ENCODE measurements around the gene AQP2.

The AQP2 gene

DNA sequence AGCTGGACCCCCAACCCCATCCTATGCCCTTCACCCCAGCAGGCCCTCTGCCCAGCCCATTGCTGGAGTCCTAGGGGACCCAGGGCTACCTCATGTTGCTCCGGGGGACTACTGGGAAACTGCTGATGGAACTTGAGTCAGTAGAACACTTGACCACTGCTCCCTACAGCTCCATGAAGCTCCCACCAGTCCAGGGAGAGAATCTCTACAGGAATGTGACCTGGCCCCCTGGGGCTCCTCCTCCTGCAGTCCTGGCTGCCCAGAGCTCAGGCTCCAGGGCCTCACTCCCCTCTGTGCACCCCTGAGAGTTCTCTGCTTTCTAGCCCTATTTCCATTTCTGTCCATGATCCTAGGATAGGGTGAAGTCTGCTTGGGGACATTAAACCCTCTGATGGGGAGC, 10.8 kb upstream of the AQP2 start:
- DNase-seq (ENCODE audit: low read depth in 2 of 2, low spot score in 1 of 2): no peak

DNA sequence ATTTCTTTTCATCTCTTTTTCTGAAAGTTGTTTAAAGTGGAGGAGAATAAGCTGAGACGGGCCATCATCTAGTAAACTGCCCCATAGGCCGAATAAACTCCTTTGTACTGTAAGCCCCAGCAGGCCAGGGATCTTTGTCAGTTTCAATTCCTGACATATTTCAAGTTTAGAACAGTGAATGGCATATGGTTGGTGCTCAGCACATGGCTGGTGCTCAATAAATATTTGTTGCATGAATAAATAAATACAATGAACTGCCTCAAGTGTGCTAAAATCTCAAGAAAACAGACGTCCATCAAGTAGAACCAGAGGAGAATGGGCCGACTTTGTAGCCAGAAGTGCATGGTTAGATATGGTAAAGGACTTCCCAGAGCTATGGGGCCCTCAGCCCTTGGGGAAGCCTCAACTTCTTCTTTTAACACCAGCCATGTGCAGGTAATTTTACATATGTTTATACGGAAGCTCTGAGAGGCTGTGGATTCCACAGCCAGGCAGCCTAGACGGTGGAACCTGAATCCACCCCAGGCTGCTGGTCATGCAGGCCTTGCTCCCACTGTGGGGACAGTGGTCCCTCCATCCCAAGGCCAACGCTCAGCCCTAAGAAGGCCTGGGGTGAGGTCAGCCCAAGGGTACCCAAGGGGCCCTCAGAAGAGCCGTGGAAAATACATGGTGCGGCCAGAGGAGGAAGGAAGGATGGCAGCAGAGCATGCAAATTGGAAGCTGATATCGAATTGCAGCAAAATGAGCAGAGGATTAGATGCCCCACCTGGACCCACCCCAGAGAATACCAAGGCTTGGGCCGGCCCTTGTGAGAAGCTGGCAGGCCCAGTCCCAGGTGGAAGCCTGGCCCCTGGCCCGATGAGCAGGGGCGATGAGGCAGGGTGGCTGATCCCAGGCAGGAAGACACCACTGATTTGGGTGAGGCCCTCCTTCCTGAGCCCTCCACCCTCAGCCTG, 8.7 kb upstream of the AQP2 start:
- DNase-seq (ENCODE audit: low read depth in 2 of 2, low spot score in 1 of 2): no peak

DNA sequence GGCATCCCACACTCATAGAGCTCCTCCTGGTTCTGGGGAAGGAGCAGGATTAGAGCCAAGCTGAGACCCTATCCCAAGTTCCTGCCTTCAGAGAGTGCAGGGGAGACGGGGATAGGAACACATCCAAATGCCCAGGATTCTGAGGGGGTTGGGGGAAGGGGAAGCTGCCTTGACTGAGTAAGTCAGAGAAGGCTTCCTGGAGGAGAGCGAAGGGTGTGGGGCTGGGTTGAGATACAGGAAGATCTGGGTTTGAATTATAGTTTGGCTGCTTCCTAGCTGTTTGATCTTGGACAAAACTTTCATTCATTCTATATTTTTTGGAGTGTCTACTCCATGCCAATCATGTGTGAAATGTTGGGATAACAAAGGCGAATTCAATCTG, 8.0 kb upstream of the AQP2 start:
- DNase-seq (ENCODE audit: low read depth in 2 of 2, low spot score in 1 of 2): no peak

DNA sequence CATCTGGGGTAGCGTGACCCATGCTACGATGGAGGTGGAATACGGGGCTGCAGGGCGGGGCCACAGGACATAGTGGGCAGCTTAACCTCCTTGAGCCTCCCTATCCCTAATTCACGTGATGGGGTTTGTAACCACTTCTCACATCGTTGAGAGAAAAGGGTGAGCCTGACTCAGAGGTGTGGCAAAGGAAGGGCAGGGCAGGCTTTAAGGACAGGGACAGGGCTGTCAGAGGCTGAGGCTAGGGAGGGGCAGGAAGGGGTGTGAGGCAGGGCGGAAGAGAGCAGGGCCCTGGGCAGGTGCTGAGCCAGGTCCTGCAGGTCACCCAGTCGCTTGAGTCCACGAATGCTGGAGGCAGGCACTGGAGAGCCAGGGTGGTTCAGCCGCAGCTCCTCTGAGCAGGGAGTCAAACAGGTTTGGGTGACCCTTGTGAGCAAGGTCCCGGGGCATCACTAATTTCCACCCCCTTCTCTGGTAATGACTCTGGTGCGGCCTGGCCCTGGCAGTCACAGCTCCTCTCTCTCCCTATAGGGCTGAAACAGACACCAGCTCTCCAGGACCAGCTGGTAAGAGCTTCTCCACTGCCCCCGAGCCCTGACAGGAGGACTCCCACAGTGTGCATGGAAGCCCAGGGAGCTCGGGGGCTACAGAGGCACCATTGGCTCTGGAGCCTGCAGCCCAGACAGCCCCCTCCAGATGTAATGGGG, 7.5 kb upstream of the AQP2 start:
- DNase-seq (ENCODE audit: low read depth in 2 of 2, low spot score in 1 of 2): no peak

DNA sequence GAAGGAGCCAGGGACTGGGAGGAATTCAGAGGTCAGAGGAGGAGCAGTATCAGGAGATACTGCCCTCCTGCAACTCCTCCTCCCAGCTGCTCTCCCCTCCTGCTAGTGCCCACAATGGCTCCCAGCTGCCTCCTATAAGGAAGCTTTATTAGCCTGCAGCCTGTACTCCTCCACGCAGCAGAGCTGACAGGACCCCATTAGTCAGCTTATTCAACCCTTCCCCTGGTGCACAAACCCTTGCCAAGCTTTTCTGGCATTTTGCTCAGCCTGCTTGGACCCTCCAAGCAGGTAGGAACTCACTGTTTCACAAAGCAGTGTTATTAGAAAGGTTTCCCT, 6.9 kb upstream of the AQP2 start:
- no peak for DNase-seq (ENCODE audit: low read depth in 2 of 2, low spot score in 1 of 2)

DNA sequence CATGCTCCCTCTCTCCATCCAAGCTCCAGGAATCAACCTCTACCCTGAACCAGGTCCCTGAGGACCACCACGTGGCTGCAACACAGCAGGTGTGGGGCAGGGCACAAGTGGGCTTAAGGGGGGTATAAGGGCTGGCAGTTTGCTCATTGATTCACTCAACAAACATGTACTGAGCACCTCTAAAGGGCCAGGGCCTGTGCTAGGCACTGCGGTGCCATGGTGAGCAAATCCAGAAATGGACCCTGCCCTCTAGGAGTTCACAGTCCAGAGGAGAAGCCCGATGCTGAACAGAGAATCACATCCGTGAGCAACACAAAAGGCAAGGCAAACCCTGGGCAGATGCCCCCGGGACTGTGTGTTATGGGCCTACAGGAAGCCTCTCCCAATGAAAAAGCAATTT, 6.5 kb upstream of the AQP2 start:
- no peak for DNase-seq (ENCODE audit: low read depth in 2 of 2, low spot score in 1 of 2)

DNA sequence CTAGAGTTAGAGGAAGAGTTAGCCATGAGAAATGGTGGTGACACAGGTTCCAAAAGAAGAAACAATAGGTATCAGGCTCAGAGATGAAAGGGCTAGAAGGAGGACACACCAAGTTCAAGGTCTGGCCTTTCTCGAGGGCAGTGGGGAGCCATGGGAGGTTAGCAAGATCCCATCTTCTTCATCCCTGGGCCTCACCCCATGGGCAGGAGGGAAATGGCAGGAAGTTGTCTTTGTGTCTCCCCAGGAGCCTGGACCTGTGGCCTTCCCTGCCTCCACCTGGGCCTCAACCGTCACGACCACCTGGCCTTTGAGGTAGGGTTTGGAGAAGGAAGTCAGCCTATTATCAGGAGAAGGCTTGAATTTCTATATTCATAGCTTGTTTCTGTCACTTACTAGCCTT, 5.8 kb upstream of the AQP2 start:
- DNase-seq (ENCODE audit: low read depth in 2 of 2, low spot score in 1 of 2): no peak

DNA sequence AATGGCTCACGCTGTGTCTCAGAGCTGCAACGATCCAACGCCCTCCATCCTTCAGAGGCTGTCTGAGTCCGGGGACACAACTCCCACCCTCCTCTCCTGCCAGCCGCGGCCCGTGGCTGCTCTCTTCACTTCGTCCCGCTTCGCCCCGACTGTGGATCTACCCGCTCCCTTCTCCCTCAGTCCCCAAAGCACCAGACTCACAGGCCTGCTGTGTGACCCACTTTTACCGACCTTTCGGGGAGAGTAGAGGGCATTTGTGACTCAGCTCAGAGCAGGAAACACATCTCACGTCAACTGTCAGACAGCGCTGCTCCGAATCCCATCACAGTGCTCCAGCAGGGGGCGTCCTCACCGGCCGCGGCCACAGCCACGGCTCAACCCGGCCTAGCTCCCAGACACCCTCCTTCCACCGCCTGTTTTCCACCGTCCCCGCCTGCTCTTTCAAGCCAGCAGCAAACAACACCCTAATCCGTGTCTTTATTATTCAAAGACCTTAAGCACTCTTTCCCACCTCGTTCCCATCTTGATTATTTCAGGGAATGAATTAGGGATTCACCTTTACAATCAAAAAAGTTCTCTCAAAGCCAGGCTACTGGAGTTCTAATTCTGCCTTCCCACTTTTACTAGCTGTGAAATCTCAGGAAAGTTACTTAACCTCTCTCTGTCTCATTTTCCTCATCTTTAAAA, 5.0 kb upstream of the AQP2 start:
- peak; percentile 67 to 68 for DNase-seq (ENCODE audit: low read depth in 2 of 2, low spot score in 1 of 2)

DNA sequence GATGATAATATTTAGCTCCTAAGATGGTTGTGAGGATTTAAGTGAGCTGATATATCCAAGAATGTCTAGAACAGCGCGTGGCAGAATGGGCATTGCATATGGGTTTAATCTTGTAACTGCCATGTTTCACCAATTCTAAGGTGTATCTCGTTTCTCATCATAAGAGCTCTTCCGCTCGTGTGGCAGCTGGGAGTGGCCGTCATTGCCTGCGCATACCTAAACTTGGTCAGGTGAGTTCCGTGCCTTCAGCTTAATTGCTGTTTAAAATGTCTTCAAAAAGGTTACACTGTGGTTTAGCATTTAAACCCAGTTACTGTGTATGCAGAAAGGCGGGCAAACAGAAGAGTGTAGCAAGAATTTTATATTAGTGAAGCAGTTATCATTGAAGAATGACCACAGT, 4.5 kb upstream of the AQP2 start:
- no peak for DNase-seq (ENCODE audit: low read depth in 2 of 2, low spot score in 1 of 2)

DNA sequence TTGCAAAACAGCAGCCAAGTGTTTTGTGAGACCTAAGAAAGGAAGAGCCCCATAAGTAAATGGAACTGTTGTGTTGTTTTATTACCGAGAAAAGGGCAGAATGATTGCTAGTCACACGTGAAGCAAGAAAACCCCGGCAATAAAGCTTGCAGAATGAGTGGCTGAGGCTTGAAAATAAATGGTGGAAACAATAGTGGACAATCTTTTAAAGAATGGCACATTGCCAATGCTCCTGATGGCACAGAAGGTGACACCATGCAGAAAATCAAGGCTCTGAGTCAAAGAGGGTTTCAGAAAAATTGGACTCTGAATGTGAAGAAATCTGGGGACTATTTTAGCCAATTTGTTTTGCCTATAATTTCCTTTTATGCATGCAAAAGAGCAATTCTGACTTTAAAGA, 4.0 kb upstream of the AQP2 start:
- DNase-seq (ENCODE audit: low read depth in 2 of 2, low spot score in 1 of 2): no peak

DNA sequence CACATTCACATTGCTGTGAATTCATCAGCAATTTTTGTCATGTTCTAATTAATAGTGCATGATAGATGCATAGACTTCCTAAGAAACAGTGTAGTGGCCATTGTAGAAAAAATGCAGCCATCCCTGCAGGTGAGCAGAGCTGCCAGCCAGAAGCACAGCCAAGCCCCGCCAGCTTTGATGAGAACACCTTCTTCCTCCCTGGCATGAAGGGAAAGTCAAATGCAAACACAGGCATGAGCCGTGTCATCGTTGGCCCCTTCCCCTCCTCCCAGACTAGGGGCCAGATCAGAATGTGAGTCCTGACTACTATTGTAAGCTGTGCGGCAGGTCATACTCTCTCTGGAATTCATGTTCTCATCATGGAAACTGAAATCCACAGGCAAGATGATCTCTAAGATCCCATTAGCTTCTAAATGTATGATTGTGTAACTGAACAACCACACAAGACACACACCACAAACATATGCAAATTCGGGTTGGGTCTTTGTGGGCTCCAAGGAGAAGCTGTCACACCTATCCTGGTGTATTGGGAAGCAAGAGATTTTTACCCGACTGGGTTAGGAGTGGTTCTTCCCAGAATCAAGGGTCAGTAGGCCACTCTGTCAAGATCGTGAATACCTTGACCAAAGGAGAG, 2.8 kb upstream of the AQP2 start:
- no peak for DNase-seq (ENCODE audit: low read depth in 2 of 2, low spot score in 1 of 2)

DNA sequence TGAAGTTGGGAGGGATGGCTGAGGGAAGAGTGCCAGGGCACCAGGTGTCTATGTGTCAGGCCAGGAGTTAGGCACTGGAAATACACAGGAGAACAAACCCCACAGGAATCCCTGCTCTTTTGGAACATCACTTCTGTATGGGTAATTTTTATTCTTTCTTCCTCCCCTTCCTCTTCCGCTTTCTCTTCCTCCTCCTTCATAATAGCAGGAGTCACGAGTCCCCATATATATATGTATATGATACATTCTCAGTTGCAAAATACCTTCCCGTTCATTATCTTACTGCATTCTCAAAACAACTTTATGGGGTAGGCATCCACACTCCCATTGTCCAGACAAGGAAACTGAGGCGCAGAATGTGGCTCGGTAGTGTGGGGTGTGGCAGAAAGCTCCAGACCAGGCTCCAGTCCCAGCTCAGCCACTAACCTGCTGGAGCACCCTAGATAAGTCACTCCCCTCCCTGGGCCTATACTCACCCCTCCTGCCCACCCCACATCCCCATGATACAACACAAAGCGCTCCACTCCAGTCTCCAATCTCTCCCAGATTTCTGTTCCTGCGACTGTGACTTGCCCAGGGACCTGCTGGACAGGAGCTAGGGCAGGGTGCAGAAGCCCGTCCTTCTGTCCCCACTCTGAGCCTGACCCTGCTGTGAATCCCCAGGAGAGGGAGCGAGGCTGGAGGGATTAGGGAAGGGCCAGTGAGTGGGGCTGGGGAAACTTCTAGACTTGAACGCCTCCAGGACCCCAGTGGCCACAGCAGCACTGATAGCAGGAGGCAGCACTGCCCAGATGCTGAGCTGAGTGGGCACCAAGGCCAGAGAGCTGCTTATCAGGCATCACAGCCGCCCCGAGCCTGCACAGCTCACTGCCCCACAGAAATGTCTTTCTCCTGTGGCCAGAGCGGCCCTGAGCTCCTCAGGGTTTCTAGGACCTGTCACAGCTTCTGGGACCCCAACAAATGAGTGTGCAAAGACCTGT, 1.4 kb upstream of the AQP2 start:
- no peak for DNase-seq (ENCODE audit: low read depth in 2 of 2, low spot score in 1 of 2)

DNA sequence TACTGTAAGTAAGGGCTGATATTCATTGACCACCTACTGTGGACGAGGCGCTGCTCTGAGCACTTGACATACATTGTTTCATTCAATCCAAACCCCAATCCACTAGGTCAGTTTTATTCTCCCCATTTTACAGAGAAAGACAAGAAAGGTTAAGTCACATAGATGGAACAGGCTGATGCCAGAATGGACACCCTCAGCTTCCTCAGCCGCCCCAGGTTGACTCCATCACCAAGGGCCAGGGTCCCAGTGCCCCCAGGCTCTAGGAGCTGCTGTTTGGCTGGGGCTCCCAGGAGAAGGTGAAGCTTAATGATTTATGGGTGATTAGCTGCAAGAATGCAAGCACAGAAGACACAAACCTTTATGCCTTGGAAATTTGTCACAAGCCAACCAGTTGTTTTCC, 671 bp upstream of the AQP2 start:
- DNase-seq (ENCODE audit: low read depth in 2 of 2, low spot score in 1 of 2): no peak

DNA sequence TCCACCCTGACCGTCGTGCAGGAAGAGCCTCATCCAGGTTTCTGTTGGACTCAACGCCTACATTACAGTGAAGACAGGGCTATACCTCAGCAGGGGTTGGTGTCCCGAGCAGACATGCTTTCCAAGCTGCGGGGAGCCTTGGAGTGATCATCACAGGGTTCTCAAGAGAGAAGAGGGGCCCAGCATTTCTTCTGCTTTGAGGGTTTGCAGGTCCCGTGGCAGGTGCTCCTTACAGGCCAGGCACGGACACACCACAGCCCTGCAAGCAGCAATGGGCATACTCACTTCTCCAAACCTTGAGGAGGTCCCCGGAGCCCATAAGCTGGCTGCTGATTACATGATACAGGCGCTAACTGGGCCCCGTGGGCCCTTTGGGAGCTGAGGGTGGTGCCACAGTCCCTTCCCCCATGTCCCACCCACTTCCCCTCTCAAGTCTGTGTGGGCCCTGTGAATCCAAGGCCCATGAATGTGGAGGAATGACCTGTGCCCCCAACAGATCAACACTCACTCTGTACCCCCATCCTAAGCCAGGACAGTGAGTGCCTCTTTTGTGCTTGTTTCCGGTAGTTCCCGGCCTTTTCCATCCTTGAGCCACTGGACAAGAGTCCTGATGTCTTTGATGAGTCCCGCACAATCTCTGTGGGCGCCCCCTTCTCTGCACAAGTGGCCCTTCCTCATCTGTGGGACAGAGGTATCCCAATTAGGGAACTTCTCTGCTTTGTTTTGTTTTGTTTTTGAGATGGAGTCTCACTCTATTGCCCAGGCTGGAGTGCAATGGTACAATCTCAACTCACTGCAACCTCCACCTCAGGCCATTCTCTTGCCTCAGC, 1.1 kb downstream of the AQP2 start:
- DNase-seq (ENCODE audit: low read depth in 2 of 2, low spot score in 1 of 2): no peak

DNA sequence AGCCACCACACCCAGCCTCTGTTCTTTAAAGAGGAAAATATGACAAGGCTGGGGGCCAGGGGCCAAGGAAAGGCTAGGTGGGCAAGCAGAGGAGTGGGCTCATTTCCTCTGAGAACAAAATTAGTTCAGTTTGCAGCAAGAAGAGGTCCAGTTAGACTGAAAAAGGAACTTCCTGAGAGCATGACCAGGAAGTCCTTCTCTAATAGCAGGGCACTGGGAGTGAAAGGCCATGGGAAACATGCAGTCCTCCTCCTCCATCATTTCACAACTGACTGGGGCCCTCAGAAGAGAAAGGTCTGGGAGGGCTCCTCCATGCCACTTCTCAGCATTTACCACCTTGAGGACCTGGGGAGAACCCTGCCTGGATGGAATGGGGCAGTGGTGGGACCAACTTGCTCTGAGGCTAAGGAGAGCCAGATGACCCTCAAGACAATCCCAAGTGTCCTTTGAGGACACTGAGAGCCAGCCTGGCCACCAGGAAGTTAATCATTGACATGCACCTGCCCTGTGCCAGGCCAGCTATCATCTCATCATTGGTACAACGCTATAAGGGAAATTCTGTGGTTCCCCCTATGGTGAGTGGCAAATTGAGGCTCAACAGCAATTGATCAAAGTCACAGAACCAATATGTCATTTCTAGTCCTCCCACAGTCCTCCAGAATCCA, 2.0 kb downstream of the AQP2 start:
- no peak for DNase-seq (ENCODE audit: low read depth in 2 of 2, low spot score in 1 of 2)

DNA sequence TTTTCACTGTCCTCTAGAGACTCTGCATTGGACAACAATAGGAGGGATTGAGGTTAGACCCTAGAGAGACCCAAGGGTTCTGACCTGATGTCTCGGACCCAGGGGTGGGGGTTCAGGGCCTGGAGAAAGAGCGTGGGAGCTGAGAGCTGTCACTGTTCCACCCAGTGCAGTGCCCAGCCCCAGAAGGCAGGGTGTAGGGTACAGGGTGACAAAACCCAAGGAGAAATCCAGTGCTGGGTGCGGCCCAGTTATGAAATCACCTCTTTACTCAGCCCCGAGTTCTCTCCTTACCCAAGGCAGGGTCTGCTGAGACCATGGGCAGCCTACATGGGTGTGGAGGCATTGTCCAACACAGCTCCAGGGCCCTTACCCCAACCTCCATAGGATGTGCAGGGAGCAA, 2.6 kb downstream of the AQP2 start:
- DNase-seq (ENCODE audit: low read depth in 2 of 2, low spot score in 1 of 2): no peak

DNA sequence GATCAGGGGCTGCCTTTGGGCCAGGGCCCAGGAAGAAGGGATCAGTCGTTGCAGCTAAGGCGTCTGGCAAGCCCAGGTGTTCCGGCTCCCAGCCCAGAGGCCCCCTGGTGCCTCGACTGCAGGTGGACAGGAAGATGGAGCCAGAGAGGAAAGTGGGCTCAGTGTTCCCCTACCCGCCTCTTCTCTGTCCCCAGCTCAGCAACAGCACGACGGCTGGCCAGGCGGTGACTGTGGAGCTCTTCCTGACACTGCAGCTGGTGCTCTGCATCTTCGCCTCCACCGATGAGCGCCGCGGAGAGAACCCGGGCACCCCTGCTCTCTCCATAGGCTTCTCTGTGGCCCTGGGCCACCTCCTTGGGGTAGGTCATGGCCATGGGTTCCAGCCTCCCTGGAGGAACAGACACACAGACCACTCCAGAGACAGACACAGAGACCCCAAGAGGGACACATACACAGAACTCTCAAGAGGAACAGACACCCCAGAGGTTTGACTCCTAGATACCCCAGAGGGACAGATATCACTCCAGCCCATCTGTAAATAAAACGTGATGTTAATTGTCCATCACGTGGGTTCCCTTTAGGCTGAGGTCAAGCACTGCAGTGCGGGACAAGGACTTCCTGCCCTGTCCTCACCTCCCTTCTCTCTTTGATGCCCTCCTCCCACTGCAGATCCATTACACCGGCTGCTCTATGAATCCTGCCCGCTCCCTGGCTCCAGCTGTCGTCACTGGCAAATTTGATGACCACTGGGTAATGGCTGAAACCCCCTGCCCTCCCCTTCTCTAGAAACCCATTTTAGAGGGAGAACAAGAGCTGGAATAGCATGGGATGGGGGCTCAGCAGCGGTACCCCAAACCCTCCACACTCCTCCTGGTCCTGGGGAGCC, 3.7 kb downstream of the AQP2 start:
- DNase-seq (ENCODE audit: low read depth in 2 of 2, low spot score in 1 of 2): no peak

All from stimulated activated CD8-positive, alpha-beta memory T cell treated with anti-CD3 and anti-CD28 coated beads, Interleukin-4, amount 100 ng/mL, for 4 hours (primary cell).